Measurements from ENCODE around the gene LMF2. TPM values are rescaled to one million over a fixed set of nuclear protein-coding genes. Genes with fewer than 3 reads are reported as not detected.
"Not testable (repeated sequence)": the region's sequence is repeated elsewhere in the genome, so short reads cannot be mapped to it uniquely, and the experiment has no call there.

LMF2 gene
- total RNA-seq, 1 experiment from 2014 or later = 37.3 TPM

DNA sequence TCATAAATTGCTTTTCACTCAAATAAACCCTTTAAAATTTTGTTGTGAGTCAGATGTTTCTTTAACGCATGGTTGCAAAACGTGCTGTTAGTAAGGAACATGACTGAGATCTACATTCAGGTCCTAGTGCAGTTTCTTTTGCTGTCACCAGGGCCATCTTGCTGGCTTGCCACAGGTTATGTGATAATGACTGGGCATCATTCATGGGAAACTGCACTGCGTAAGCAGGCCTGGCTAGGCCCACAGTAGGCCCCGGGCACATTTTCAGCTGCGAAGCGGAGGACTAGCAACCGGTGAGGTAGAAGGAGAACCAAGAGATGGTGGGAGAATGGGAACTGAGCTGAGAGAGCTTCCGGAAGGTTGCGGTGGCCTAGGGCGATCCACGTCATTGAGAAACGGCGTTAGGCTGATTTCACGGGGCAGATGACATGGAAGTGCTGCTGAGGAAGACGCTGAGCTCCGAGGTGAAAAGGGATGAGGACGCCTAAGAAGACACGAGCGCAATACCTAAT, 35.0 kb upstream of the LMF2 start:
- no peaks in the 10 kb centered on the region for H3K36me3 ChIP-seq (ENCODE audit: low read depth)
- no peaks in the 10 kb centered on the region for H3K79me2 ChIP-seq (ENCODE audit: low read depth)
- H3K27me3 ChIP-seq (ENCODE audit: insufficient read depth, low read depth) = no peaks in the 10 kb centered on the region
- H2AFZ ChIP-seq = no peak overlapping the region
- no peak overlapping the region for H3K4me2 ChIP-seq
- H3K9me2 ChIP-seq (ENCODE audit: insufficient read depth) = no peaks in the 10 kb centered on the region
- no peaks in the 10 kb centered on the region for H4K20me1 ChIP-seq (ENCODE audit: insufficient read depth)
- H3K9me3 ChIP-seq (ENCODE audit: insufficient read depth, low read depth) = no peaks in the 10 kb centered on the region
- TF ChIP-seq EZH2 (IDR thresholded peaks at IDR 0.05; ENCODE audit: low read depth) = no peak
- H3K27ac ChIP-seq = peak overlapping the region; percentile 99
- no TSS peak for BruUV-seq (replicated peaks)
- no peak for DNase-seq
- H3F3A ChIP-seq (ENCODE audit: insufficient read depth, low read depth) = peaks cover 75% of the 10 kb centered on the region
- ChIA-PET POLR2A (ENCODE audit: unreplicated experiment) (no interaction called here), CTCF (no interaction called here)
- intact Hi-C loops (cut with micrococcal nuclease; ENCODE audit: unreplicated experiment) = no loop called here
- peaks cover 84% of the 10 kb centered on the region for H3K4me1 ChIP-seq (replicated peaks; ENCODE audit: insufficient read depth)
- no peak overlapping the region for H3K4me3 ChIP-seq

DNA sequence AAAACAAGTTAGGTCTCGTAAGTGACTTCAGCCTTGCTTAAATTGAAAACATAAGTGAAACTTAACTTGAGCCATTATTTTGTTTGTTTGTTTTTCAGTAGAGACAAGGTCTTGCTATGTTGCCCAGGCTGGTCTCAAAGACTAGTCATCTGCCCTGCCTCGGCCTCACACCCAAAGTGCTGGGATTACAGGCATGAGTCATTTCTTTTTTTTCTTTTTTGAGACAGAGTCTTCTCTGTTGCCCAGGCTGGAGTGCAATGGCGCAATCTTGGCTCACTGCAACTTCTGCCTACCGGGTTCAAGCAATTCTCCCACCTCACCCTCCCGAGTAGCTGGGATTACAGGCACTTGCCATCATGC, 34.1 kb upstream of the LMF2 start:
- H3K4me3 ChIP-seq; BruUV-seq (replicated peaks); POLR2A ChIA-PET (ENCODE audit: unreplicated experiment); intact Hi-C loops (cut with micrococcal nuclease; ENCODE audit: unreplicated experiment); H3K9me3 ChIP-seq (ENCODE audit: insufficient read depth, low read depth); H3K36me3 ChIP-seq (ENCODE audit: low read depth); H3K79me2 ChIP-seq (ENCODE audit: low read depth); H3K9me2 ChIP-seq (ENCODE audit: insufficient read depth); H4K20me1 ChIP-seq (ENCODE audit: insufficient read depth); H2AFZ ChIP-seq; H3K27me3 ChIP-seq (ENCODE audit: insufficient read depth, low read depth): not testable (repeated sequence)
- peaks cover 90% of the 10 kb centered on the region for H3K4me1 ChIP-seq (replicated peaks; ENCODE audit: insufficient read depth)
- peak overlapping the region; percentile 99 for H3K27ac ChIP-seq
- DNase-seq = peak; percentile 35 to 91
- peaks cover 81% of the 10 kb centered on the region for H3F3A ChIP-seq (ENCODE audit: insufficient read depth, low read depth)
- peak overlapping the region; percentile 19 for H3K4me2 ChIP-seq
- CTCF ChIA-PET = interaction anchor here (1.0 kb wide), 1 partner anchor 16 kb away, joined by 3 read pairs; no protein-coding TSS in a partner anchor

DNA sequence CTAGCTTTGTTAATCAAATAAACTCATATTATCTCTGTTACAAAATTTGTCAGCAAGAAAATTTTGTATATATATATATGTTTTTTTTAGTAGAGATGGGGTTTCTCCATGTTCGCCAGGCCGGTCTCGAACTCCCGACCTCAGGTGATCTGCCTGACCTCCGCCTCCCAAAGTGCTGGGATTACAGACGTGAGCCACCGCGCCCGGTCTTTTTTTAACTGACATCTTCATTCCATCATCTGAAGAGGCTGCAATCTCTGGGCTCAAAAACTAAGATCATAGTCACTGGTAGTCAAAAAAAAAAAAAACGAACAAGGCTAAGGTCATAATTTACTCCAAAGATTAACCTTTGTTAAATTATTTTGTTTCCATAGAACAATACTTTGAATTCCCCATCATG, 32.9 kb upstream of the LMF2 start:
- H3F3A ChIP-seq (ENCODE audit: insufficient read depth, low read depth) = peaks cover 78% of the 10 kb centered on the region
- H3K27ac ChIP-seq = peak overlapping the region; percentile 99
- H3K27me3 ChIP-seq (ENCODE audit: insufficient read depth, low read depth) = no peaks in the 10 kb centered on the region
- no peaks in the 10 kb centered on the region for H3K9me3 ChIP-seq (ENCODE audit: insufficient read depth, low read depth)
- intact Hi-C loops (cut with micrococcal nuclease; ENCODE audit: unreplicated experiment) = no loop called here
- H3K4me2 ChIP-seq = peak overlapping the region; percentile 84
- no peak overlapping the region for H2AFZ ChIP-seq
- no peaks in the 10 kb centered on the region for H3K36me3 ChIP-seq (ENCODE audit: low read depth)
- H3K4me3 ChIP-seq = no peak overlapping the region
- TF ChIP-seq, protein P1, sequence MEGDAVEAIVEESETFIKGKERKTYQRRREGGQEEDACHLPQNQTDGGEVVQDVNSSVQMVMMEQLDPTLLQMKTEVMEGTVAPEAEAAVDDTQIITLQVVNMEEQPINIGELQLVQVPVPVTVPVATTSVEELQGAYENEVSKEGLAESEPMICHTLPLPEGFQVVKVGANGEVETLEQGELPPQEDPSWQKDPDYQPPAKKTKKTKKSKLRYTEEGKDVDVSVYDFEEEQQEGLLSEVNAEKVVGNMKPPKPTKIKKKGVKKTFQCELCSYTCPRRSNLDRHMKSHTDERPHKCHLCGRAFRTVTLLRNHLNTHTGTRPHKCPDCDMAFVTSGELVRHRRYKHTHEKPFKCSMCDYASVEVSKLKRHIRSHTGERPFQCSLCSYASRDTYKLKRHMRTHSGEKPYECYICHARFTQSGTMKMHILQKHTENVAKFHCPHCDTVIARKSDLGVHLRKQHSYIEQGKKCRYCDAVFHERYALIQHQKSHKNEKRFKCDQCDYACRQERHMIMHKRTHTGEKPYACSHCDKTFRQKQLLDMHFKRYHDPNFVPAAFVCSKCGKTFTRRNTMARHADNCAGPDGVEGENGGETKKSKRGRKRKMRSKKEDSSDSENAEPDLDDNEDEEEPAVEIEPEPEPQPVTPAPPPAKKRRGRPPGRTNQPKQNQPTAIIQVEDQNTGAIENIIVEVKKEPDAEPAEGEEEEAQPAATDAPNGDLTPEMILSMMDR (conservative IDR thresholded peaks at IDR 0.05) = no peak
- no peak for TF ChIP-seq EZH2 (IDR thresholded peaks at IDR 0.05; ENCODE audit: low read depth)
- DNase-seq = no peak
- no peaks in the 10 kb centered on the region for H3K9me2 ChIP-seq (ENCODE audit: insufficient read depth)
- no peaks in the 10 kb centered on the region for H3K79me2 ChIP-seq (ENCODE audit: low read depth)
- BruUV-seq (replicated peaks) = no TSS peak
- ChIA-PET CTCF (interaction anchor here (0.9 kb wide), 1 partner anchor 23 kb away, joined by 3 read pairs; the partner anchor contains the start of gene SYCE3), POLR2A (ENCODE audit: unreplicated experiment) (interaction anchor here (0.6 to 0.9 kb wide), 2 partner anchors 14 to 23 kb away, joined by 4 to 18 read pairs; no protein-coding TSS in a partner anchor)
- peaks cover 79% of the 10 kb centered on the region for H3K4me1 ChIP-seq (replicated peaks; ENCODE audit: insufficient read depth)
- H4K20me1 ChIP-seq (ENCODE audit: insufficient read depth) = no peaks in the 10 kb centered on the region

DNA sequence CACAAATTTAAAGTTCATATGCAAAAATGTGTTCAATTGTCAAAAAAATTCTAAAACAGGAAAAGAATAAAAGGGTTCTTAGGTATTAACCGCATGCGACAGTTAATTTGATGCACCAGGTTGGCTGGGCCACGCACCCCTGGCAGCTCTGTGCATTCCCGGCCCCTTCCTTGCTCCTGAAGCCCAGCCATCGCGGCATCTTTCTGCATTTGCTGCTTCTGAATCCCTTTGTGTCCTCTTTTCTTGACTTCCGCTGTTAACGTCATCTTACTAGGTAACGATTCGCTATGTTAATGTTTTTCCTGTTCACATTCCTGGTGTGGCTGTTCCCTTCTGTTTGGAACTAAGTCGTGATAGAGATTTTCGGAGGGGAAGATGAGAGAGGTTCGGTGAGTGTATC, 30.3 kb upstream of the LMF2 start:
- Histone ChIP-seq H3K27ac (peak overlapping the region; percentile 99), H3K4me1 (replicated peaks; ENCODE audit: insufficient read depth) (peaks cover 67% of the 10 kb centered on the region), H3K9me2 (ENCODE audit: insufficient read depth) (no peaks in the 10 kb centered on the region), H3F3A (ENCODE audit: insufficient read depth, low read depth) (peaks cover 69% of the 10 kb centered on the region), H3K36me3 (ENCODE audit: low read depth) (no peaks in the 10 kb centered on the region), H3K79me2 (ENCODE audit: low read depth) (no peaks in the 10 kb centered on the region), H3K4me2 (peak overlapping the region; percentile 84), H4K20me1 (ENCODE audit: insufficient read depth) (no peaks in the 10 kb centered on the region), H3K9me3 (ENCODE audit: insufficient read depth, low read depth) (no peaks in the 10 kb centered on the region), H3K27me3 (ENCODE audit: insufficient read depth, low read depth) (no peaks in the 10 kb centered on the region), H3K4me3 (no peak overlapping the region), H2AFZ (peak overlapping the region; percentile 46)
- BruUV-seq (replicated peaks) = no TSS peak
- no peak for DNase-seq
- TF ChIP-seq, protein P1 (conservative IDR thresholded peaks at IDR 0.05) = no peak
- no peak for TF ChIP-seq EZH2 (IDR thresholded peaks at IDR 0.05; ENCODE audit: low read depth)
- intact Hi-C loops (cut with micrococcal nuclease; ENCODE audit: unreplicated experiment) = no loop called here
- POLR2A ChIA-PET (ENCODE audit: unreplicated experiment) = interaction anchor here (0.6 kb wide), 1 partner anchor 12 kb away, joined by 4 read pairs; the partner anchor contains the start of gene SCO2
- CTCF ChIA-PET = no interaction called here
